TTC549 (cell line): ENCODE data around the gene ZNF516.

Experiments used
- FAIRE-seq: peaks from 2 replicates; lab custom pipeline; 2012; peaks lifted over from hg19 to GRCh38; lab: Jason Lieb, UNC

Gene ZNF516

GRCh38 chr18:76506974-76507764, 12.1 kb upstream of the ZNF516 start:
- no peak for FAIRE-seq

GRCh38 chr18:76506395-76506794, 11.4 kb upstream of the ZNF516 start:
- no peak for FAIRE-seq

- no peak for FAIRE-seq
Observed at GRCh38 chr18:76505614-76506013, 10.6 kb upstream of the ZNF516 start.

GRCh38 chr18:76504749-76505148, 9.7 kb upstream of the ZNF516 start:
- FAIRE-seq = no peak

GRCh38 chr18:76503649-76504386, 8.8 kb upstream of the ZNF516 start:
- FAIRE-seq = no peak

GRCh38 chr18:76502551-76502950, 7.5 kb upstream of the ZNF516 start:
- FAIRE-seq = no peak

GRCh38 chr18:76499637-76500340, 4.7 kb upstream of the ZNF516 start:
- no peak for FAIRE-seq

- no peak for FAIRE-seq
Observed at GRCh38 chr18:76499021-76499420, 4.0 kb upstream of the ZNF516 start.

GRCh38 chr18:76498064-76498463, 3.0 kb upstream of the ZNF516 start:
- no peak for FAIRE-seq

GRCh38 chr18:76497021-76497420, 2.0 kb upstream of the ZNF516 start:
- no peak for FAIRE-seq

GRCh38 chr18:76496194-76496890, 1.3 kb upstream of the ZNF516 start:
- no peak for FAIRE-seq

- FAIRE-seq = no peak
Observed at GRCh38 chr18:76495435-76496193, 572 bp upstream of the ZNF516 start.

GRCh38 chr18:76494231-76495005, 624 bp downstream of the ZNF516 start:
- no peak for FAIRE-seq

- no peak for FAIRE-seq
Observed at GRCh38 chr18:76493213-76494161, 1.6 kb downstream of the ZNF516 start.

- FAIRE-seq = peak; percentile 63
Observed at GRCh38 chr18:76492669-76493212, 2.3 kb downstream of the ZNF516 start.

- FAIRE-seq = no peak
Observed at GRCh38 chr18:76491776-76492668, 3.0 kb downstream of the ZNF516 start.

- no peak for FAIRE-seq
Observed at GRCh38 chr18:76491473-76491775, 3.6 kb downstream of the ZNF516 start.

- FAIRE-seq = no peak
Observed at GRCh38 chr18:76490670-76491472, 4.2 kb downstream of the ZNF516 start.
